ENCODE measurements around the gene LRRFIP1.

DNA sequence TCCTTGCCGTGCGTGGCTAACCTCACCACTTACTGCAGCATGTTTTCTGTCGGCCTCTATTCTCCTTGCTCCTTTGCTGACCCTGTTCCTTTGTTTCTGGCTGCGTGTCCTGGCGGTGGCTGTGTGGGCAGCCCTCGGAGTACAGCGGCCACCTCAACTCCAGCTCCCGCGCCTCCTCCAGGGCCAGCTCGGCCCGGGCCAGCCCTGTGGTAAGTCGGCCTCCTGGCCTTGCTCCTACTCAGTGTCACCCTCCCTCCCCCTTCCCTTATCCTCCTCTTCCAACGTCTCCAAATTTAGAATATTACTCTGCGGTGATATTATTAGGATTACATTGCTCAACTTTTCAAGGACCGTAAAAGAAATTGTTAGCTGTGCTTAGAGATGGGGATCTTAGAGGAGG, 111.7 kb downstream of the LRRFIP1 start:
- no peak for TF ChIP-seq POLR2A (IDR thresholded peaks at IDR 0.05)
- TF ChIP-seq, protein P1, sequence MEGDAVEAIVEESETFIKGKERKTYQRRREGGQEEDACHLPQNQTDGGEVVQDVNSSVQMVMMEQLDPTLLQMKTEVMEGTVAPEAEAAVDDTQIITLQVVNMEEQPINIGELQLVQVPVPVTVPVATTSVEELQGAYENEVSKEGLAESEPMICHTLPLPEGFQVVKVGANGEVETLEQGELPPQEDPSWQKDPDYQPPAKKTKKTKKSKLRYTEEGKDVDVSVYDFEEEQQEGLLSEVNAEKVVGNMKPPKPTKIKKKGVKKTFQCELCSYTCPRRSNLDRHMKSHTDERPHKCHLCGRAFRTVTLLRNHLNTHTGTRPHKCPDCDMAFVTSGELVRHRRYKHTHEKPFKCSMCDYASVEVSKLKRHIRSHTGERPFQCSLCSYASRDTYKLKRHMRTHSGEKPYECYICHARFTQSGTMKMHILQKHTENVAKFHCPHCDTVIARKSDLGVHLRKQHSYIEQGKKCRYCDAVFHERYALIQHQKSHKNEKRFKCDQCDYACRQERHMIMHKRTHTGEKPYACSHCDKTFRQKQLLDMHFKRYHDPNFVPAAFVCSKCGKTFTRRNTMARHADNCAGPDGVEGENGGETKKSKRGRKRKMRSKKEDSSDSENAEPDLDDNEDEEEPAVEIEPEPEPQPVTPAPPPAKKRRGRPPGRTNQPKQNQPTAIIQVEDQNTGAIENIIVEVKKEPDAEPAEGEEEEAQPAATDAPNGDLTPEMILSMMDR (IDR thresholded peaks at IDR 0.05 in 8 of 11, conservative IDR thresholded peaks at IDR 0.05 in 3 of 11): no peak
- peak; percentile 42 to 76 (median 72) for TF ChIP-seq POLR2AphosphoS5 (IDR thresholded peaks at IDR 0.05)

Data from spleen (tissue), 7 donors.